GM23338 (cell line): ENCODE results near the gene SPAG16. TPM values are rescaled to one million over a fixed set of nuclear protein-coding genes. Genes with fewer than 3 reads are reported as not detected.

Source experiments
- ATAC-seq: fragments of 200-7000 bp; cut with Tn5 transposase; 3 replicates; pipeline ENCODE4 v1.9.1; 2020
- DNase-seq: peaks from one replicate; pipeline ENCODE4 v3.0.0-alpha.2; 2015; ENCODE audit warnings: low spot score
- H2AFZ ChIP-seq: fragments of 200-600 bp; sonication (generic); 2 replicates; pipeline ENCODE4 v1.8.0; 2016; ENCODE audit warnings: antibody characterized with exemption, mild to moderate bottlenecking, moderate library complexity
- H3F3A ChIP-seq: fragments of 200-600 bp; sonication (generic); replicated peaks from 2 replicates; pipeline ENCODE4 v1.8.0; 2017; ENCODE audit warnings: antibody characterized with exemption, mixed run types, low read depth
- H3K27ac ChIP-seq: fragments of 200-600 bp; sonication (generic); 2 replicates; pipeline ENCODE4 v1.6.1; 2016; ENCODE audit warnings: low read depth
- H3K27me3 ChIP-seq: fragments of 200-600 bp; sonication (generic); 2 replicates; pipeline ENCODE4 v1.8.0; 2016; ENCODE audit warnings: mild to moderate bottlenecking, mixed run types, moderate library complexity; ENCODE audit not compliant: insufficient read depth
- H3K36me3 ChIP-seq: fragments of 200-600 bp; sonication (generic); 2 replicates; pipeline ENCODE4 v1.8.0; 2016; ENCODE audit warnings: mild to moderate bottlenecking; ENCODE audit not compliant: insufficient read depth
- H3K4me1 ChIP-seq: fragments of 200-600 bp; sonication (generic); 2 replicates; pipeline ENCODE4 v1.8.0; 2016; ENCODE audit warnings: mild to moderate bottlenecking, moderate library complexity; ENCODE audit not compliant: insufficient read depth
- H3K4me2 ChIP-seq: fragments of 200-600 bp; sonication (generic); 2 replicates; pipeline ENCODE4 v1.7.1; 2017; ENCODE audit warnings: mixed run types
- H3K4me3 ChIP-seq: fragments of 200-600 bp; sonication (generic); 2 replicates; pipeline ENCODE4 v1.6.1; 2016; ENCODE audit warnings: mixed run types
- H3K79me2 ChIP-seq: fragments of 200-600 bp; sonication (generic); replicated peaks from 2 replicates; pipeline ENCODE4 v1.8.0; 2017; ENCODE audit warnings: mild to moderate bottlenecking; ENCODE audit not compliant: insufficient read depth
- H3K9me2 ChIP-seq: fragments of 200-600 bp; sonication (generic); 2 replicates; pipeline ENCODE4 v1.8.0; 2017; ENCODE audit not compliant: insufficient read depth
- H4K20me1 ChIP-seq: fragments of 200-600 bp; sonication (generic); replicated peaks from 2 replicates; pipeline ENCODE4 v1.8.0; 2017; ENCODE audit warnings: mild to moderate bottlenecking; ENCODE audit not compliant: insufficient read depth
- H3K27ac Mint-ChIP-seq: 2 replicates; pipeline ENCODE4 v1.8.0; 2020; ENCODE audit warnings: inconsistent platforms, mild to moderate bottlenecking, moderate library complexity, mixed read lengths
- H3K27me3 Mint-ChIP-seq: 3 replicates; pipeline ENCODE4 v1.8.0; 2022; ENCODE audit warnings: low read depth, mild to moderate bottlenecking, moderate library complexity, mixed read lengths, inconsistent platforms; ENCODE audit not compliant: insufficient read depth, poor library complexity
- H3K36me3 Mint-ChIP-seq: 3 replicates; pipeline ENCODE4 v1.8.0; 2021; ENCODE audit warnings: low read depth, mild to moderate bottlenecking, inconsistent platforms, moderate library complexity, mixed read lengths
- H3K4me1 Mint-ChIP-seq: 3 replicates; pipeline ENCODE4 v1.8.0; 2020; ENCODE audit warnings: mild to moderate bottlenecking, inconsistent platforms, mixed read lengths
- H3K4me3 Mint-ChIP-seq: 3 replicates; pipeline ENCODE4 v1.8.0; 2021; ENCODE audit warnings: moderate library complexity, mild to moderate bottlenecking, inconsistent platforms, mixed read lengths
- H3K9me3 Mint-ChIP-seq: 3 replicates; pipeline ENCODE4 v1.8.0; 2020; ENCODE audit warnings: moderate library complexity, mild to moderate bottlenecking, inconsistent platforms, mixed read lengths
- CREB1 ChIP-seq: fragments of 250-450 bp; sonication (Bioruptor Pico); IDR thresholded peaks from 2 replicates; pipeline ENCODE4 v1.5.0; 2020; ENCODE audit warnings: low read depth, mild to moderate bottlenecking, moderate library complexity
- EZH2 ChIP-seq: fragments of 200-600 bp; sonication (generic); IDR thresholded peaks from one replicate; pipeline ENCODE4 v1.8.0; 2017; ENCODE audit warnings: antibody characterized with exemption, mild to moderate bottlenecking, low read depth; ENCODE audit not compliant: unreplicated experiment
- EZH2phosphoT487 ChIP-seq: fragments of 200-600 bp; sonication (generic); IDR thresholded peaks from one replicate; pipeline ENCODE4 v1.8.1; 2018; ENCODE audit warnings: antibody characterized with exemption; ENCODE audit not compliant: unreplicated experiment
- JUNB ChIP-seq: IDR thresholded peaks from one replicate; pipeline ENCODE4 v1.6.1; 2016; ENCODE audit warnings: antibody characterized with exemption; ENCODE audit not compliant: unreplicated experiment
- NANOG ChIP-seq: IDR thresholded peaks from 2 replicates; pipeline ENCODE4 v1.6.1; 2016; ENCODE audit warnings: antibody characterized with exemption, borderline replicate concordance
- POLR2AphosphoS5 ChIP-seq: IDR thresholded peaks from 2 replicates; pipeline ENCODE4 v1.6.1; 2016; ENCODE audit warnings: antibody characterized with exemption, low read depth
- STAT1 ChIP-seq: IDR thresholded peaks from one replicate; pipeline ENCODE4 v1.6.1; 2016; ENCODE audit warnings: antibody characterized with exemption; ENCODE audit not compliant: unreplicated experiment
- ZNF331 ChIP-seq: fragments of 250-450 bp; sonication (Bioruptor Pico); IDR thresholded peaks from 2 replicates; pipeline ENCODE4 v1.5.0; 2020; ENCODE audit warnings: low read depth, mild to moderate bottlenecking, moderate library complexity
- polyA plus RNA-seq: library from polyadenylated mRNA; unstranded; fragments of >200 nt; fragmentation: Nextera tagmentation; extraction: Ambion mirVana; gene quantifications from 2 replicates; pipeline ENCODE4 v1.2.1, GENCODE V29; 2016
- total RNA-seq: library from RNA; depleted of rRNA; stranded (reverse); fragments of >200 nt; shearing (Covaris generic); gene quantifications from 2 replicates; pipeline ENCODE4 v1.2.3, GENCODE V29; 2014
- TF ChIP-seq, protein P1 (sequence below), 2 experiments: fragments of 200-600 bp in 1 of 2; sonication (generic) in 1 of 2; conservative IDR thresholded peaks; 2 replicates each; pipeline versions ENCODE4 v1.5.1 to v1.6.1; 2016 to 2017; ENCODE audit warnings: antibody characterized with exemption in 2 of 2, low read depth in 2 of 2, mild to moderate bottlenecking in 2 of 2, moderate library complexity in 1 of 2
- TF ChIP-seq, protein P2 (sequence below): IDR thresholded peaks from one replicate; pipeline ENCODE4 v1.6.1; 2018; ENCODE audit warnings: antibody characterized with exemption; ENCODE audit not compliant: unreplicated experiment
- TF ChIP-seq, protein P3 (sequence below): IDR thresholded peaks from 2 replicates; pipeline ENCODE4 v1.6.1; 2016; ENCODE audit warnings: antibody characterized with exemption
- TF ChIP-seq, protein P4 (sequence below): fragments of 250-450 bp; sonication (Bioruptor Pico); IDR thresholded peaks from 2 replicates; pipeline ENCODE4 v1.5.0; 2020; ENCODE audit warnings: mild to moderate bottlenecking, moderate library complexity

Gene SPAG16
- total and polyA plus RNA-seq, 2 experiments from 2014 or later: 19.7 to 47.8 TPM

DNA sequence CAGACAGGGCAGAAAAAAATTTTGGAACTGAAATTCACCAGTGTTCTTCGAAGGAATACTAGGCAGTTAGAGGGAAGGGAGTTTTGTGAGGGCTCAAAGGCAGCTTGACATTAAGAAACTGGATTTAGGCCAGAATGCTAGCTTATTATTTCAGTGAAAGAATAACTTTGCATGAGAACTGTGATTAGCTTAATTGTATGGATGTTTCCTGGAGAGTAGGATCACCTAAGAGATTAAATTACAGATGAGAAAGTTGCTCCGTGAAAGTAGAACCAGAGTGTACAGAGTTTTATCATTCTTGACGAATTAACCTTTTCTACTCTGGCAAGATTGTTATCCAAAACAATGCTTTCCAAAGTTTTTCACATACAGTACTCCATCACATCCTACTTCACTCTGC lies 6.2 kb downstream of the SPAG16 start:
- no peaks in the 10 kb centered on the region for H3F3A ChIP-seq
- H3K4me1 Mint-ChIP-seq: peaks cover 31% of the 10 kb centered on the region
- no peaks in the 10 kb centered on the region for H3K36me3 Mint-ChIP-seq
- peak overlapping the region; percentile 75 for H3K27ac Mint-ChIP-seq
- H3K4me1 ChIP-seq: peaks cover 25% of the 10 kb centered on the region
- TF ChIP-seq, protein P1, sequence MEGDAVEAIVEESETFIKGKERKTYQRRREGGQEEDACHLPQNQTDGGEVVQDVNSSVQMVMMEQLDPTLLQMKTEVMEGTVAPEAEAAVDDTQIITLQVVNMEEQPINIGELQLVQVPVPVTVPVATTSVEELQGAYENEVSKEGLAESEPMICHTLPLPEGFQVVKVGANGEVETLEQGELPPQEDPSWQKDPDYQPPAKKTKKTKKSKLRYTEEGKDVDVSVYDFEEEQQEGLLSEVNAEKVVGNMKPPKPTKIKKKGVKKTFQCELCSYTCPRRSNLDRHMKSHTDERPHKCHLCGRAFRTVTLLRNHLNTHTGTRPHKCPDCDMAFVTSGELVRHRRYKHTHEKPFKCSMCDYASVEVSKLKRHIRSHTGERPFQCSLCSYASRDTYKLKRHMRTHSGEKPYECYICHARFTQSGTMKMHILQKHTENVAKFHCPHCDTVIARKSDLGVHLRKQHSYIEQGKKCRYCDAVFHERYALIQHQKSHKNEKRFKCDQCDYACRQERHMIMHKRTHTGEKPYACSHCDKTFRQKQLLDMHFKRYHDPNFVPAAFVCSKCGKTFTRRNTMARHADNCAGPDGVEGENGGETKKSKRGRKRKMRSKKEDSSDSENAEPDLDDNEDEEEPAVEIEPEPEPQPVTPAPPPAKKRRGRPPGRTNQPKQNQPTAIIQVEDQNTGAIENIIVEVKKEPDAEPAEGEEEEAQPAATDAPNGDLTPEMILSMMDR (conservative IDR thresholded peaks at IDR 0.05; ENCODE audit: low read depth in 2 of 2): no peak
- TF ChIP-seq STAT1: no peak
- TF ChIP-seq, protein P2, sequence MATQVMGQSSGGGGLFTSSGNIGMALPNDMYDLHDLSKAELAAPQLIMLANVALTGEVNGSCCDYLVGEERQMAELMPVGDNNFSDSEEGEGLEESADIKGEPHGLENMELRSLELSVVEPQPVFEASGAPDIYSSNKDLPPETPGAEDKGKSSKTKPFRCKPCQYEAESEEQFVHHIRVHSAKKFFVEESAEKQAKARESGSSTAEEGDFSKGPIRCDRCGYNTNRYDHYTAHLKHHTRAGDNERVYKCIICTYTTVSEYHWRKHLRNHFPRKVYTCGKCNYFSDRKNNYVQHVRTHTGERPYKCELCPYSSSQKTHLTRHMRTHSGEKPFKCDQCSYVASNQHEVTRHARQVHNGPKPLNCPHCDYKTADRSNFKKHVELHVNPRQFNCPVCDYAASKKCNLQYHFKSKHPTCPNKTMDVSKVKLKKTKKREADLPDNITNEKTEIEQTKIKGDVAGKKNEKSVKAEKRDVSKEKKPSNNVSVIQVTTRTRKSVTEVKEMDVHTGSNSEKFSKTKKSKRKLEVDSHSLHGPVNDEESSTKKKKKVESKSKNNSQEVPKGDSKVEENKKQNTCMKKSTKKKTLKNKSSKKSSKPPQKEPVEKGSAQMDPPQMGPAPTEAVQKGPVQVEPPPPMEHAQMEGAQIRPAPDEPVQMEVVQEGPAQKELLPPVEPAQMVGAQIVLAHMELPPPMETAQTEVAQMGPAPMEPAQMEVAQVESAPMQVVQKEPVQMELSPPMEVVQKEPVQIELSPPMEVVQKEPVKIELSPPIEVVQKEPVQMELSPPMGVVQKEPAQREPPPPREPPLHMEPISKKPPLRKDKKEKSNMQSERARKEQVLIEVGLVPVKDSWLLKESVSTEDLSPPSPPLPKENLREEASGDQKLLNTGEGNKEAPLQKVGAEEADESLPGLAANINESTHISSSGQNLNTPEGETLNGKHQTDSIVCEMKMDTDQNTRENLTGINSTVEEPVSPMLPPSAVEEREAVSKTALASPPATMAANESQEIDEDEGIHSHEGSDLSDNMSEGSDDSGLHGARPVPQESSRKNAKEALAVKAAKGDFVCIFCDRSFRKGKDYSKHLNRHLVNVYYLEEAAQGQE: no peak
- TF ChIP-seq, protein P3, sequence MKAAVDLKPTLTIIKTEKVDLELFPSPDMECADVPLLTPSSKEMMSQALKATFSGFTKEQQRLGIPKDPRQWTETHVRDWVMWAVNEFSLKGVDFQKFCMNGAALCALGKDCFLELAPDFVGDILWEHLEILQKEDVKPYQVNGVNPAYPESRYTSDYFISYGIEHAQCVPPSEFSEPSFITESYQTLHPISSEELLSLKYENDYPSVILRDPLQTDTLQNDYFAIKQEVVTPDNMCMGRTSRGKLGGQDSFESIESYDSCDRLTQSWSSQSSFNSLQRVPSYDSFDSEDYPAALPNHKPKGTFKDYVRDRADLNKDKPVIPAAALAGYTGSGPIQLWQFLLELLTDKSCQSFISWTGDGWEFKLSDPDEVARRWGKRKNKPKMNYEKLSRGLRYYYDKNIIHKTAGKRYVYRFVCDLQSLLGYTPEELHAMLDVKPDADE: no peak
- no peak for TF ChIP-seq CREB1 (CRISPR knock-in tag)
- TF ChIP-seq ZNF331: no peak
- TF ChIP-seq EZH2phosphoT487: no peak
- TF ChIP-seq NANOG: no peak
- TF ChIP-seq, protein P4, sequence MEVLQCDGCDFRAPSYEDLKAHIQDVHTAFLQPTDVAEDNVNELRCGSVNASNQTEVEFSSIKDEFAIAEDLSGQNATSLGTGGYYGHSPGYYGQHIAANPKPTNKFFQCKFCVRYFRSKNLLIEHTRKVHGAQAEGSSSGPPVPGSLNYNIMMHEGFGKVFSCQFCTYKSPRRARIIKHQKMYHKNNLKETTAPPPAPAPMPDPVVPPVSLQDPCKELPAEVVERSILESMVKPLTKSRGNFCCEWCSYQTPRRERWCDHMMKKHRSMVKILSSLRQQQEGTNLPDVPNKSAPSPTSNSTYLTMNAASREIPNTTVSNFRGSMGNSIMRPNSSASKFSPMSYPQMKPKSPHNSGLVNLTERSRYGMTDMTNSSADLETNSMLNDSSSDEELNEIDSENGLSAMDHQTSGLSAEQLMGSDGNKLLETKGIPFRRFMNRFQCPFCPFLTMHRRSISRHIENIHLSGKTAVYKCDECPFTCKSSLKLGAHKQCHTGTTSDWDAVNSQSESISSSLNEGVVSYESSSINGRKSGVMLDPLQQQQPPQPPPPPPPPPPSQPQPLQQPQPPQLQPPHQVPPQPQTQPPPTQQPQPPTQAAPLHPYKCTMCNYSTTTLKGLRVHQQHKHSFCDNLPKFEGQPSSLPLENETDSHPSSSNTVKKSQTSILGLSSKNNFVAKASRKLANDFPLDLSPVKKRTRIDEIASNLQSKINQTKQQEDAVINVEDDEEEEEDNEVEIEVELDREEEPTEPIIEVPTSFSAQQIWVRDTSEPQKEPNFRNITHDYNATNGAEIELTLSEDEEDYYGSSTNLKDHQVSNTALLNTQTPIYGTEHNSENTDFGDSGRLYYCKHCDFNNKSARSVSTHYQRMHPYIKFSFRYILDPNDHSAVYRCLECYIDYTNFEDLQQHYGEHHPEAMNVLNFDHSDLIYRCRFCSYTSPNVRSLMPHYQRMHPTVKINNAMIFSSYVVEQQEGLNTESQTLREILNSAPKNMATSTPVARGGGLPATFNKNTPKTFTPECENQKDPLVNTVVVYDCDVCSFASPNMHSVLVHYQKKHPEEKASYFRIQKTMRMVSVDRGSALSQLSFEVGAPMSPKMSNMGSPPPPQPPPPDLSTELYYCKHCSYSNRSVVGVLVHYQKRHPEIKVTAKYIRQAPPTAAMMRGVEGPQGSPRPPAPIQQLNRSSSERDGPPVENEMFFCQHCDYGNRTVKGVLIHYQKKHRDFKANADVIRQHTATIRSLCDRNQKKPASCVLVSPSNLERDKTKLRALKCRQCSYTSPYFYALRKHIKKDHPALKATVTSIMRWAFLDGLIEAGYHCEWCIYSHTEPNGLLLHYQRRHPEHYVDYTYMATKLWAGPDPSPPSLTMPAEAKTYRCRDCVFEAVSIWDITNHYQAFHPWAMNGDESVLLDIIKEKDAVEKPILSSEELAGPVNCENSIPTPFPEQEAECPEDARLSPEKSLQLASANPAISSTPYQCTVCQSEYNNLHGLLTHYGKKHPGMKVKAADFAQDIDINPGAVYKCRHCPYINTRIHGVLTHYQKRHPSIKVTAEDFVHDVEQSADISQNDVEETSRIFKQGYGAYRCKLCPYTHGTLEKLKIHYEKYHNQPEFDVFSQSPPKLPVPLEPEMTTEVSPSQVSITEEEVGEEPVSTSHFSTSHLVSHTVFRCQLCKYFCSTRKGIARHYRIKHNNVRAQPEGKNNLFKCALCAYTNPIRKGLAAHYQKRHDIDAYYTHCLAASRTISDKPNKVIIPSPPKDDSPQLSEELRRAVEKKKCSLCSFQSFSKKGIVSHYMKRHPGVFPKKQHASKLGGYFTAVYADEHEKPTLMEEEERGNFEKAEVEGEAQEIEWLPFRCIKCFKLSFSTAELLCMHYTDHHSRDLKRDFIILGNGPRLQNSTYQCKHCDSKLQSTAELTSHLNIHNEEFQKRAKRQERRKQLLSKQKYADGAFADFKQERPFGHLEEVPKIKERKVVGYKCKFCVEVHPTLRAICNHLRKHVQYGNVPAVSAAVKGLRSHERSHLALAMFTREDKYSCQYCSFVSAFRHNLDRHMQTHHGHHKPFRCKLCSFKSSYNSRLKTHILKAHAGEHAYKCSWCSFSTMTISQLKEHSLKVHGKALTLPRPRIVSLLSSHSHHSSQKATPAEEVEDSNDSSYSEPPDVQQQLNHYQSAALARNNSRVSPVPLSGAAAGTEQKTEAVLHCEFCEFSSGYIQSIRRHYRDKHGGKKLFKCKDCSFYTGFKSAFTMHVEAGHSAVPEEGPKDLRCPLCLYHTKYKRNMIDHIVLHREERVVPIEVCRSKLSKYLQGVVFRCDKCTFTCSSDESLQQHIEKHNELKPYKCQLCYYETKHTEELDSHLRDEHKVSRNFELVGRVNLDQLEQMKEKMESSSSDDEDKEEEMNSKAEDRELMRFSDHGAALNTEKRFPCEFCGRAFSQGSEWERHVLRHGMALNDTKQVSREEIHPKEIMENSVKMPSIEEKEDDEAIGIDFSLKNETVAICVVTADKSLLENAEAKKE (CRISPR knock-in tag): no peak
- TF ChIP-seq POLR2AphosphoS5: no peak
- no peak for TF ChIP-seq JUNB
- no peak for TF ChIP-seq EZH2
- no peaks in the 10 kb centered on the region; the same call in 1 of the 2 replicates for H3K9me2 ChIP-seq
- DNase-seq (no peak), ATAC-seq (no peak)
- H3K4me2 ChIP-seq: 0 out of 2 replicates have a peak overlapping the region, but pooled peaks have one; percentile 5
- H3K27me3 Mint-ChIP-seq: no peaks in the 10 kb centered on the region
- H3K9me3 Mint-ChIP-seq: no peaks in the 10 kb centered on the region; the same call in 2 of the 3 replicates
- no peak overlapping the region for H3K4me3 Mint-ChIP-seq
- H2AFZ ChIP-seq: no peak overlapping the region
- no peaks in the 10 kb centered on the region for H3K36me3 ChIP-seq
- no peak overlapping the region for H3K27ac ChIP-seq
- H4K20me1 ChIP-seq: no peaks in the 10 kb centered on the region
- H3K4me3 ChIP-seq: no peak overlapping the region
- peaks cover 2% of the 10 kb centered on the region for H3K79me2 ChIP-seq
- H3K27me3 ChIP-seq: no peaks in the 10 kb centered on the region
